Caco-2 (cell line): Measurements from ENCODE around the gene FAM114A1. TPM values are rescaled to one million over a fixed set of nuclear protein-coding genes. Genes with fewer than 3 reads are reported as not detected.
A peak's percentile ranks its signal among the peaks of the same experiment; 100 is the strongest.

Experiments
- BruUV-seq: library from RNA; stranded (reverse); fragments of 400-500 nt; replicated peaks from 2 replicates; lab custom pipeline; 2021; lab: Mats Ljungman, UMichigan
- CTCF ChIA-PET: fragments of 300-600 bp; sonication (Branson Sonifier 250); formaldehyde crosslinking; loops from one replicate; lab custom pipeline; 2022; ENCODE audit warnings: antibody characterized with exemption; lab: Charles Lee
- POLR2A ChIA-PET: fragments of 300-600 bp; sonication (Branson Sonifier 250); formaldehyde crosslinking; loops from one replicate; lab custom pipeline; 2022; ENCODE audit warnings: antibody characterized with exemption; lab: Charles Lee
- DNase-seq, 2 experiments: peaks; one replicate each; pipeline versions ENCODE4 v3.0.0 to v3.0.0-alpha.2; 2020 to 2022
- H3K27me3 ChIP-seq: replicated peaks from 2 replicates; pipeline ENCODE4 v1.6.0; 2011; ENCODE audit warnings: low read length; ENCODE audit not compliant: control insufficient read depth, insufficient read depth
- H3K36me3 ChIP-seq: 2 replicates; pipeline ENCODE4 v1.5.1; 2011; ENCODE audit warnings: low read length; ENCODE audit not compliant: control insufficient read depth, insufficient read depth
- H3K4me1 ChIP-seq: fragments of 250-450 bp; sonication (Bioruptor Pico); 2 replicates; pipeline ENCODE4 v1.5.1; 2020; ENCODE audit warnings: mild to moderate bottlenecking
- H3K4me3 ChIP-seq: 2 replicates; pipeline ENCODE4 v1.5.1; 2011; ENCODE audit warnings: low read depth, mild to moderate bottlenecking, control low read depth, low read length
- H3K9me3 ChIP-seq: fragments of 250-450 bp; sonication (Bioruptor Pico); 2 replicates; pipeline ENCODE4 v1.5.1; 2020; ENCODE audit warnings: mild to moderate bottlenecking, moderate library complexity
- H3K27ac Mint-ChIP-seq: one replicate; pipeline ENCODE4 v1.8.0; 2022; ENCODE audit warnings: mixed read lengths; ENCODE audit not compliant: unreplicated experiment
- H3K27me3 Mint-ChIP-seq: one replicate; pipeline ENCODE4 v1.8.0; 2022; ENCODE audit warnings: mixed read lengths; ENCODE audit not compliant: insufficient read depth, unreplicated experiment
- H3K36me3 Mint-ChIP-seq: one replicate; pipeline ENCODE4 v1.8.0; 2022; ENCODE audit warnings: mild to moderate bottlenecking, mixed read lengths; ENCODE audit not compliant: insufficient read depth, unreplicated experiment
- H3K4me1 Mint-ChIP-seq: one replicate; pipeline ENCODE4 v1.8.0; 2022; ENCODE audit warnings: low read depth, mixed read lengths; ENCODE audit not compliant: unreplicated experiment
- H3K4me3 Mint-ChIP-seq: one replicate; pipeline ENCODE4 v1.8.0; 2022; ENCODE audit warnings: mild to moderate bottlenecking, moderate library complexity, mixed read lengths; ENCODE audit not compliant: unreplicated experiment
- H3K9me3 Mint-ChIP-seq: one replicate; pipeline ENCODE4 v1.8.0; 2022; ENCODE audit warnings: mixed read lengths; ENCODE audit not compliant: unreplicated experiment
- CTCF ChIP-seq, 2 experiments: fragments of 200-600 bp in 1 of 2; IDR thresholded peaks; 1 replicate in 1 of 2; 2 replicates in 1 of 2; pipeline versions ENCODE4 v1.5.1 to v1.8.0; 2011 to 2022; ENCODE audit warnings: antibody characterized with exemption in 1 of 2, control low read depth in 1 of 2, inconsistent platforms in 1 of 2, low read depth in 1 of 2, low read length in 1 of 2, mild to moderate bottlenecking in 1 of 2, moderate library complexity in 1 of 2; ENCODE audit not compliant: insufficient read depth in 1 of 2, severe bottlenecking in 1 of 2, unreplicated experiment in 1 of 2
- intact Hi-C: fragments of 100-400 bp; cut with micrococcal nuclease; formaldehyde crosslinking; loops from one replicate; pipeline ENCODE4 v1.10.0; 2022; ENCODE audit not compliant: unreplicated experiment
- total RNA-seq: library from RNA; stranded (reverse); gene quantifications from 2 replicates; pipeline ENCODE4 v1.2.3, GENCODE V29; 2022

FAM114A1 gene
- total RNA-seq, 1 experiment from 2014 or later: 20.8 TPM

DNA sequence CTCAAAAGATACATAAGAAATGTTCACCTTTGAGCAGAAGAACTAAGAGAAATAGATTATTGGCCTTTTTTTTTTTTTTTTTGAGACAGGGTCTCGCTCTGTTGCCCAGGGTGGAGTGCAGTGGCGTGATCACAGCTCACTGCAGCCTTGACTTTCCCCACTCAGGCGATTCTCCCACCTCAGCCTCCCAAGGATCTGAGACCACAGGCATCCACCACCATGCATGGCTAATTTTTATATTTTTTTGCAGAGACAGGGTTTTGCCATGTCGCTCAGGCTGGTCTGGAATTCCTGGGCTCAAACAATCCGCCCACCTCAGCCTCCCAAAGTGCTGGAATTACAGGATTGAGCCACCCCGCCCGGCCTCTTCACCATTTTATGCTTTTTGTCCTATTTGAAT, 8.1 kb upstream of the FAM114A1 start:
- Histone ChIP-seq H3K36me3 (no peaks in the 10 kb centered on the region), H3K4me1 (no peaks in the 10 kb centered on the region), H3K4me3 (no peak overlapping the region), H3K27me3 (no peaks in the 10 kb centered on the region; the same call in 1 of the 2 replicates), H3K9me3 (no peaks in the 10 kb centered on the region)
- DNase-seq: no peak
- H3K9me3 Mint-ChIP-seq: no peaks in the 10 kb centered on the region
- peaks cover 7% of the 10 kb centered on the region for H3K4me1 Mint-ChIP-seq
- H3K36me3 Mint-ChIP-seq: no peaks in the 10 kb centered on the region
- H3K27ac Mint-ChIP-seq: no peak overlapping the region
- TF ChIP-seq CTCF (IDR thresholded peaks at IDR 0.05; ENCODE audit: insufficient read depth in 1 of 2, low read depth in 1 of 2, low read length in 1 of 2, severe bottlenecking in 1 of 2, unreplicated experiment in 1 of 2): no peak
- intact Hi-C loops: no loop called here
- BruUV-seq: no TSS peak
- no peak overlapping the region for H3K4me3 Mint-ChIP-seq
- CTCF ChIA-PET: interaction anchor here (1.6 kb wide), 1 partner anchor 100 kb away, joined by 4 read pairs; no protein-coding TSS in a partner anchor
- H3K27me3 Mint-ChIP-seq: peaks cover 6% of the 10 kb centered on the region
- POLR2A ChIA-PET: no interaction called here

DNA sequence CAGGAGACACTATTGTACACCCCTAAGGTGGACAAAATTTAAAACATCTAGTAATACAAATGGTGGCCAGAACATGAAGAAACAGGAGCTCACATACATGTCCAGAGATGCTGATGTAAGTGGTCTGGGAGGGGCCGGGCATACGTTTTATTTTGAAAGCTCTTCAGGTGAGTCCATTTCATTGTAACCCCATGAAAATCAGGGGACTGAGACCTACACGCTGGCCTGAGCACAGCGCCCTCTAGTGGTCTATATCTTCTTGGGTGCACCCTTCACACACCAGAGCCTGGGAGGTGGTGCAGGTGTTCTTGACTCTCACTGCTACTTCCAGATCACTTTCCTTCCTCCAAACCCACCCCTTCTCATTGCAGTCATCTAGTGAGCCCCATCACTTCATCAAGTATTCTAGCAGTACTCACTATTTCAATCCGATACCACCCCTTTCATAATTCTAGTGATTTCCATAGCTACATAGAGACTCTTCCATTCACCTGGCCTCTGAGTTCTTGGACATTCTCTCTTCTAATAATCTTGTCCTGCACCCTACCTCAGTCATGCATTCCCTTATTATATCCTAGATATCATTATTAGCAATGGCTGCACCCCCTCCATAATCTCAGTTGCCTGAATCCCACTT, 6.7 kb upstream of the FAM114A1 start:
- ChIA-PET CTCF (interaction anchor here (1.2 kb wide), 1 partner anchor 102 kb away, joined by 5 read pairs; no protein-coding TSS in a partner anchor), POLR2A (no interaction called here)
- Mint-ChIP-seq H3K9me3 (no peaks in the 10 kb centered on the region), H3K27ac (no peak overlapping the region), H3K36me3 (no peaks in the 10 kb centered on the region), H3K4me3 (no peak overlapping the region), H3K27me3 (peaks cover 6% of the 10 kb centered on the region), H3K4me1 (peaks cover 5% of the 10 kb centered on the region)
- no TSS peak for BruUV-seq
- Histone ChIP-seq H3K27me3 (no peaks in the 10 kb centered on the region; the same call in 1 of the 2 replicates), H3K4me1 (no peaks in the 10 kb centered on the region), H3K4me3 (no peak overlapping the region), H3K36me3 (no peaks in the 10 kb centered on the region), H3K9me3 (no peaks in the 10 kb centered on the region)
- DNase-seq: peak; percentile 52 to 54
- peak; percentile 59 to 82 for TF ChIP-seq CTCF (IDR thresholded peaks at IDR 0.05; ENCODE audit: insufficient read depth in 1 of 2, low read depth in 1 of 2, low read length in 1 of 2, severe bottlenecking in 1 of 2, unreplicated experiment in 1 of 2)
- intact Hi-C loops: no loop called here

DNA sequence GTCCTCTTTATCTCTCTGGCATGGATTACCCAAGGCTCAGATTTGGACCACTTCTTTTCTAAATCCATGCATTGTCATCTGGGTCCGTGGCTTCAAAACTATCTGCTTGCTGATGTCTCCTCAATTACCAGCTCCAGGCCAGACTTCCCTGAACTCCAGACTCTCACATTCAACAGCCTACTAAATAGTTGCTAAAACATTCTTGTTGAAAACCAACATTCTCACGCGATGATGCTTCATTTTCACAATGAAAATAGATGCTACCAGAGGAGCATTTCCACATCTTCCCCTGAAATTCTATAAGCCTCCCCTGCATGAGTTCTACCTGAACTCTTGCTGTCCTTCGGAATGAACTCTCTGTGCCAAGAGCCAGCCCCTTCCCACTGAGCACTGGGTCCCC, 5.8 kb upstream of the FAM114A1 start:
- POLR2A ChIA-PET: no interaction called here
- no peaks in the 10 kb centered on the region; the same call in 1 of the 2 replicates for H3K27me3 ChIP-seq
- no peak for TF ChIP-seq CTCF (IDR thresholded peaks at IDR 0.05; ENCODE audit: insufficient read depth in 1 of 2, low read depth in 1 of 2, low read length in 1 of 2, severe bottlenecking in 1 of 2, unreplicated experiment in 1 of 2)
- Mint-ChIP-seq H3K4me1 (no peaks in the 10 kb centered on the region), H3K36me3 (no peaks in the 10 kb centered on the region), H3K27ac (no peak overlapping the region), H3K9me3 (no peaks in the 10 kb centered on the region), H3K27me3 (peaks cover 6% of the 10 kb centered on the region), H3K4me3 (no peak overlapping the region)
- no peaks in the 10 kb centered on the region for H3K4me1 ChIP-seq
- intact Hi-C loops: no loop called here
- no peak for DNase-seq
- BruUV-seq: no TSS peak
- H3K36me3 ChIP-seq: no peaks in the 10 kb centered on the region
- H3K9me3 ChIP-seq: no peaks in the 10 kb centered on the region
- CTCF ChIA-PET: no interaction called here
- no peak overlapping the region for H3K4me3 ChIP-seq
